ENCODE data around the gene SESTD1. TPM values are rescaled to one million over a fixed set of nuclear protein-coding genes. Genes with fewer than 3 reads are reported as not detected.
"Not testable (repeated sequence)": the region's sequence is repeated elsewhere in the genome, so short reads cannot be mapped to it uniquely, and the experiment has no call there.

The SESTD1 gene
- total and polyA plus RNA-seq, 2 donors = 4.4 to 9.4 TPM

- peaks cover 0 to 4% of the 10 kb centered on the region in 2 donors for H3K4me1 ChIP-seq (ENCODE audit: control insufficient read depth in 2 of 2, insufficient read depth in 2 of 2, low read length in 2 of 2)
- no peaks in the 10 kb centered on the region for H3K9me3 ChIP-seq (ENCODE audit: control insufficient read depth in 2 of 2, insufficient read depth in 1 of 2, low read length in 1 of 2)
- no peaks in the 10 kb centered on the region for H3K36me3 ChIP-seq (ENCODE audit: control insufficient read depth in 2 of 2, insufficient read depth in 2 of 2, low read length in 1 of 2)
- no peaks in the 10 kb centered on the region for H3K27me3 ChIP-seq (ENCODE audit: control insufficient read depth in 2 of 2, insufficient read depth in 1 of 2, low read length in 1 of 2)
- no peak for DNase-seq (ENCODE audit: low read depth in 6 of 9, low spot score in 9 of 9)
- no peak overlapping the region for H3K27ac ChIP-seq (ENCODE audit: low read depth in 1 of 2, low read length in 1 of 2)
- WGBS = 95% methylated on average over 2 of the region's 2 CpGs
- no peak overlapping the region for H3K4me3 ChIP-seq (ENCODE audit: low read length in 2 of 2)
Measured at GRCh38 chr2:179247318-179248023, 17.2 kb downstream of the SESTD1 start.

- H3K27ac ChIP-seq (ENCODE audit: low read depth in 1 of 2, low read length in 1 of 2); H3K36me3 ChIP-seq (ENCODE audit: control insufficient read depth in 2 of 2, insufficient read depth in 2 of 2, low read length in 1 of 2); H3K27me3 ChIP-seq (ENCODE audit: control insufficient read depth in 2 of 2, insufficient read depth in 1 of 2, low read length in 1 of 2); DNase-seq (ENCODE audit: low read depth in 6 of 9, low spot score in 9 of 9); H3K4me1 ChIP-seq (ENCODE audit: control insufficient read depth in 2 of 2, insufficient read depth in 2 of 2, low read length in 2 of 2); H3K9me3 ChIP-seq (ENCODE audit: control insufficient read depth in 2 of 2, insufficient read depth in 1 of 2, low read length in 1 of 2); H3K4me3 ChIP-seq (ENCODE audit: low read length in 2 of 2): not testable (repeated sequence)
- 86% methylated on average over 10 of the region's 10 CpGs for WGBS
Measured at GRCh38 chr2:179245843-179246242, 18.8 kb downstream of the SESTD1 start.

DNA sequence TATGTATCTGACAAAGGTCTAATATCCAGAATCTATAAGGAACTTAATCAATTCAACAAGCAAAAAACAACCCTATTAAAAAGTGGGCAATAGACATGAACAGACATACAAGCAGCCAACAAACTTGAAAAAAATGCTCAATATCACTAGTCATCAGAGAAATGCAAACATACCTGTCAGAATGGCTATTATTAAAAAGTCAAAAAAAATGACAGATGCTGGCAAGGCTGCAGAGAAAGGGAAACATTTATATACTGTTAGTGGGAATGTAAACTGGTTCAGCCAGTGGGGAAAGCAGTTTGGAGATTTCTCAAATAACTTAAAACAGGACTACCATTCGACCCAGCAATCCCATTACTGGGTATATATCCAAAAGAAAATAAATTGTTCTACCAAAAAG is 21.6 kb downstream of the SESTD1 start:
- no peaks in the 10 kb centered on the region for H3K9me3 ChIP-seq (ENCODE audit: control insufficient read depth in 2 of 2, insufficient read depth in 1 of 2, low read length in 1 of 2)
- H3K36me3 ChIP-seq (ENCODE audit: control insufficient read depth in 2 of 2, insufficient read depth in 2 of 2, low read length in 1 of 2) = no peaks in the 10 kb centered on the region
- peaks cover 3 to 11% of the 10 kb centered on the region in 2 donors for H3K4me1 ChIP-seq (ENCODE audit: control insufficient read depth in 2 of 2, insufficient read depth in 2 of 2, low read length in 2 of 2)
- H3K27me3 ChIP-seq (ENCODE audit: control insufficient read depth in 2 of 2, insufficient read depth in 1 of 2, low read length in 1 of 2) = no peaks in the 10 kb centered on the region
- WGBS = 90% methylated on average over 1 of the region's 1 CpG
- no peak overlapping the region for H3K27ac ChIP-seq (ENCODE audit: low read depth in 1 of 2, low read length in 1 of 2)
- no peak for DNase-seq (ENCODE audit: low read depth in 6 of 9, low spot score in 9 of 9)
- no peak overlapping the region for H3K4me3 ChIP-seq (ENCODE audit: low read length in 2 of 2)

DNA sequence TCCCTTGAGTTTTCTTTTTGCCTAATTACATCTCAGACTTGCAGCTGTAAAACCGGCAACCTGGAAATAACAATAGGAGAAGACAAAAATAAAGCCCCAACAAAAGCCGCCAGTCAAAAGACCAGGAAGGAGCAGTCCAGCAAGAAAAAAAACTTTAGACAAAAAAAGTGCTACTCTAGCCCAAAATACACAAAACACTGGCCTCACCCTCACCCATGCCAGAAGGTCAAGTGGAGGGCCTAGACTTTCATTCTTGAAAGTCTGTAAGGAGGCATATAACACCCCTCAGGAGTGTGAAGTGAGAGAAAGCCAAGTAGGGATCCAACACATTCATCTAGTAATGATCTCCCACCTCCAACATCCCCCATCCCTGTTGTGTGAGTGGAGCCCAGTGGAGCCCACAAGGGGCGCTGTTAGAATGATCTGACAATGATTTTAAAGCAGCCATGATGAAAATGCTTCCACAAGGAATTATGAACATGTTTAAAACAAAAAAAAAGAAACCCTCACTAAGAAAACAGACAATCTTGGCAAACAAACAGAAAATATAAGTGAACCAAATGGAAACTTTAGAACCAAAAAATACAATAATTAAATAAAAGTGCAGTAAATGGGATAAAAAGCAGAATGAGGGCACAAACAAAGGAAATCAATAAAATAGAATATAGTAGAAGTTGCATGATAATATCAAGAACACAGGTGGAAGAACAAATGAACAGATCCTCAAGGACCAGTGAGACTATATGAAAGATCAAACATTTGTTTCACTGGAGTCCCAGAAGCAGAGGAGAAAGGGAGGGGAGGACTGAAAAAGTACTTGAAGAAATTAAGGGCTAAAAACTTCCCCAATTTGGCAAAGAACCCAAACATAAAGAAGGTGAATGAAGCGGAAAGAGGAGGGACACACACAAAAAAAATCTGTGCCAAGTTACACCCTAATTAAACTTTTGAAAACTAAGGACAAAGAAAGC is 23.9 kb downstream of the SESTD1 start:
- no peaks in the 10 kb centered on the region for H3K27me3 ChIP-seq (ENCODE audit: control insufficient read depth in 2 of 2, insufficient read depth in 1 of 2, low read length in 1 of 2)
- no peaks in the 10 kb centered on the region for H3K36me3 ChIP-seq (ENCODE audit: control insufficient read depth in 2 of 2, insufficient read depth in 2 of 2, low read length in 1 of 2)
- no peak overlapping the region for H3K27ac ChIP-seq (ENCODE audit: low read depth in 1 of 2, low read length in 1 of 2)
- no peak for DNase-seq (ENCODE audit: low read depth in 6 of 9, low spot score in 9 of 9)
- H3K4me3 ChIP-seq (ENCODE audit: low read length in 2 of 2) = no peak overlapping the region
- WGBS = 99% methylated on average over 4 of the region's 4 CpGs
- H3K9me3 ChIP-seq (ENCODE audit: control insufficient read depth in 2 of 2, insufficient read depth in 1 of 2, low read length in 1 of 2) = no peaks in the 10 kb centered on the region
- H3K4me1 ChIP-seq (ENCODE audit: control insufficient read depth in 2 of 2, insufficient read depth in 2 of 2, low read length in 2 of 2) = peaks cover 3 to 7% of the 10 kb centered on the region in 2 donors

- DNase-seq (ENCODE audit: low read depth in 6 of 9, low spot score in 9 of 9) = no peak
- WGBS = 97% methylated on average over 2 of the region's 2 CpGs
- no peak overlapping the region for H3K27ac ChIP-seq (ENCODE audit: low read depth in 1 of 2, low read length in 1 of 2)
- no peaks in the 10 kb centered on the region for H3K9me3 ChIP-seq (ENCODE audit: control insufficient read depth in 2 of 2, insufficient read depth in 1 of 2, low read length in 1 of 2)
- H3K4me1 ChIP-seq (ENCODE audit: control insufficient read depth in 2 of 2, insufficient read depth in 2 of 2, low read length in 2 of 2) = peaks cover 3 to 7% of the 10 kb centered on the region in 2 donors
- no peaks in the 10 kb centered on the region for H3K36me3 ChIP-seq (ENCODE audit: control insufficient read depth in 2 of 2, insufficient read depth in 2 of 2, low read length in 1 of 2)
- no peak overlapping the region for H3K4me3 ChIP-seq (ENCODE audit: low read length in 2 of 2)
- H3K27me3 ChIP-seq (ENCODE audit: control insufficient read depth in 2 of 2, insufficient read depth in 1 of 2, low read length in 1 of 2) = no peaks in the 10 kb centered on the region
Measured at GRCh38 chr2:179239838-179240237, 24.8 kb downstream of the SESTD1 start.

DNA sequence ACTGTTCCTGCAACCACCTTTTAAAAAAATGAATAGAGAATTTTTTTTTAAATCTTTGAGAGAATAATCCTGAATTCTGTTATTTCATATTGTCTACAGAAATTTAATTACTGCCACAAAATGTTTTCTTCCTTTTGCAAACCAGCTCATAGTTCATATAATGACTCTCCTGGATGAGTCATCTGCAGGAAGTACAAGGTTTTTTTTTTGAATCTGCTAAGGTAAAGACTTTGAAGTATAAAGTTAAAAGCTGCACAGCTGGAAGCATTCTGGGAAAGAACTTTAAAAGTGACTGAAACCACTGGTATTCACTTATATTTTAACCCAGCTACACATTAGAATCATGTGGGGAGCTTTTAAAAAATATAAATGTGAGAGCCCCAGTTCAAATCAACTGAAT is 25.4 kb downstream of the SESTD1 start:
- no peaks in the 10 kb centered on the region for H3K9me3 ChIP-seq (ENCODE audit: control insufficient read depth in 2 of 2, insufficient read depth in 1 of 2, low read length in 1 of 2)
- DNase-seq (ENCODE audit: low read depth in 6 of 9, low spot score in 9 of 9) = peak in 4 of 9 donors; percentile 10 to 67 (median 24)
- H3K4me1 ChIP-seq (ENCODE audit: control insufficient read depth in 2 of 2, insufficient read depth in 2 of 2, low read length in 2 of 2) = peaks cover 3 to 7% of the 10 kb centered on the region in 2 donors
- no peaks in the 10 kb centered on the region for H3K36me3 ChIP-seq (ENCODE audit: control insufficient read depth in 2 of 2, insufficient read depth in 2 of 2, low read length in 1 of 2)
- H3K4me3 ChIP-seq (ENCODE audit: low read length in 2 of 2) = no peak overlapping the region
- H3K27me3 ChIP-seq (ENCODE audit: control insufficient read depth in 2 of 2, insufficient read depth in 1 of 2, low read length in 1 of 2) = no peaks in the 10 kb centered on the region
- no peak overlapping the region for H3K27ac ChIP-seq (ENCODE audit: low read depth in 1 of 2, low read length in 1 of 2)

DNA sequence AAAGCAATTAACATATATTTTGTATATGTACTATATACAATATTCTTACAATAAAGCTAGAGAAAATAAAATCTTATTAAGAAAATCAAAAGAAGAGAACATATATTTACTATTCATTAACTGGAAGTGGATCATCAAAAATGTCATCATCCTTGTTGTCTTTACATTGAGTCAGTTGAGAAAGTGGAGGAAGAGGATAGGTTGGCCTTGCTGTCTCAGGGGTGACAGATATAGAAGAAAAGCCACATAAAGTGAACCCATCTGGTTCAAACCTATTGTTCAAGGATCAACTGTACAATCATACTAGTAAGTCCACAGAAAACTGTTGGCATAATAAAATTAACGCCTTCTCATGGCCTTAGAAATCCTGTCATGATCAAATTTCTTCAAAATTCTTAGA is 26.6 kb downstream of the SESTD1 start:
- H3K27ac ChIP-seq (ENCODE audit: low read depth in 1 of 2, low read length in 1 of 2) = no peak overlapping the region
- no peaks in the 10 kb centered on the region for H3K27me3 ChIP-seq (ENCODE audit: control insufficient read depth in 2 of 2, insufficient read depth in 1 of 2, low read length in 1 of 2)
- H3K4me1 ChIP-seq (ENCODE audit: control insufficient read depth in 2 of 2, insufficient read depth in 2 of 2, low read length in 2 of 2) = peaks cover 3 to 7% of the 10 kb centered on the region in 2 donors
- no peaks in the 10 kb centered on the region for H3K36me3 ChIP-seq (ENCODE audit: control insufficient read depth in 2 of 2, insufficient read depth in 2 of 2, low read length in 1 of 2)
- H3K9me3 ChIP-seq (ENCODE audit: control insufficient read depth in 2 of 2, insufficient read depth in 1 of 2, low read length in 1 of 2) = no peaks in the 10 kb centered on the region
- no peak for DNase-seq (ENCODE audit: low read depth in 6 of 9, low spot score in 9 of 9)
- H3K4me3 ChIP-seq (ENCODE audit: low read length in 2 of 2) = no peak overlapping the region
- 96% methylated on average over 1 of the region's 1 CpG for WGBS

DNA sequence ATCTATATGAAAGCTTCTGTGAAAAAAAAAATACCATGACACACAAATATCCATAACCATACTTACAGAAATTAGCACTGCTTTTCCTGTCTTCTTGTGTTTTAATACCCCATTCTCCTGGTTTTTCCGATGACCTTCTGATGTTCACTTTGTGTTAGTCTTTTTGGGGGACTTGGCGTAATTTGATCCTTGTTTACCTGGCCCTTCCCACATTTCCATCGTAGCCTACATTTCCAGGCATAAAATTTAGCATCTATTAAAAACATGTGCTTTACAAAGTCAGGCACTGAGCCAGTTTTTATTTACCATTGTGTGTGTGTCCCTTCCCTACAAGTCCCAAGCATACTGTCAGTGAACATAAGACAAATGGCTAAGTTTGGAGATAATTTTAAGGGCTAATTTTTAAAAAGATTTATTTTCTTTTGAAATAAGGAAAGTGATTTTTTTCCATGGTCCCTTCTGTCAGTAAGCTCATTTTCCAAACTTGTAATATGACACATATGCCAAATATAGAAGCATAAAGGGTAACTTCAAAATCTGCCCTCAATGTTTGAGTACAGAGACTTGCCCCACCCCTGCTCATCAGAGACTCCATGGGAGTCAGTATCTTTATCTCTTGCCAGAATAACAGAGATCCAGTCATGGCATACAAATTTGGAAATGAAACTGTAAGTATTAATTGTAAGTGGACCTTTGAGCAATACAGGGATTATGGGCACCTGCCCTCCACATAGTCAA is 27.3 kb downstream of the SESTD1 start:
- Histone ChIP-seq H3K9me3 (ENCODE audit: control insufficient read depth in 2 of 2, insufficient read depth in 1 of 2, low read length in 1 of 2) (no peaks in the 10 kb centered on the region), H3K4me1 (ENCODE audit: control insufficient read depth in 2 of 2, insufficient read depth in 2 of 2, low read length in 2 of 2) (peaks cover 3 to 7% of the 10 kb centered on the region in 2 donors), H3K4me3 (ENCODE audit: low read length in 2 of 2) (no peak overlapping the region), H3K27me3 (ENCODE audit: control insufficient read depth in 2 of 2, insufficient read depth in 1 of 2, low read length in 1 of 2) (no peaks in the 10 kb centered on the region), H3K36me3 (ENCODE audit: control insufficient read depth in 2 of 2, insufficient read depth in 2 of 2, low read length in 1 of 2) (no peaks in the 10 kb centered on the region), H3K27ac (ENCODE audit: low read depth in 1 of 2, low read length in 1 of 2) (no peak overlapping the region)
- no peak for DNase-seq (ENCODE audit: low read depth in 6 of 9, low spot score in 9 of 9)
- WGBS = 83% methylated on average over 3 of the region's 3 CpGs

Data from thymus (tissue), 11 donors.